Caco-2 (cell line): ENCODE data around the gene BNIP1. TPM values are rescaled to one million over a fixed set of nuclear protein-coding genes. Genes with fewer than 3 reads are reported as not detected.

Experiments
- BruUV-seq: library from RNA; stranded (reverse); fragments of 400-500 nt; replicated peaks from 2 replicates; lab custom pipeline; 2021; lab: Mats Ljungman, UMichigan
- CTCF ChIA-PET: fragments of 300-600 bp; sonication (Branson Sonifier 250); formaldehyde crosslinking; loops from one replicate; lab custom pipeline; 2022; ENCODE audit warnings: antibody characterized with exemption; lab: Charles Lee
- POLR2A ChIA-PET: fragments of 300-600 bp; sonication (Branson Sonifier 250); formaldehyde crosslinking; loops from one replicate; lab custom pipeline; 2022; ENCODE audit warnings: antibody characterized with exemption; lab: Charles Lee
- DNase-seq, 2 experiments: peaks; one replicate each; pipeline versions ENCODE4 v3.0.0 to v3.0.0-alpha.2; 2020 to 2022
- H3K27me3 ChIP-seq: replicated peaks from 2 replicates; pipeline ENCODE4 v1.6.0; 2011; ENCODE audit warnings: low read length; ENCODE audit not compliant: control insufficient read depth, insufficient read depth
- H3K36me3 ChIP-seq: 2 replicates; pipeline ENCODE4 v1.5.1; 2011; ENCODE audit warnings: low read length; ENCODE audit not compliant: control insufficient read depth, insufficient read depth
- H3K4me1 ChIP-seq: fragments of 250-450 bp; sonication (Bioruptor Pico); 2 replicates; pipeline ENCODE4 v1.5.1; 2020; ENCODE audit warnings: mild to moderate bottlenecking
- H3K4me3 ChIP-seq: 2 replicates; pipeline ENCODE4 v1.5.1; 2011; ENCODE audit warnings: low read depth, mild to moderate bottlenecking, control low read depth, low read length
- H3K9me3 ChIP-seq: fragments of 250-450 bp; sonication (Bioruptor Pico); 2 replicates; pipeline ENCODE4 v1.5.1; 2020; ENCODE audit warnings: mild to moderate bottlenecking, moderate library complexity
- H3K27ac Mint-ChIP-seq: one replicate; pipeline ENCODE4 v1.8.0; 2022; ENCODE audit warnings: mixed read lengths; ENCODE audit not compliant: unreplicated experiment
- H3K27me3 Mint-ChIP-seq: one replicate; pipeline ENCODE4 v1.8.0; 2022; ENCODE audit warnings: mixed read lengths; ENCODE audit not compliant: insufficient read depth, unreplicated experiment
- H3K36me3 Mint-ChIP-seq: one replicate; pipeline ENCODE4 v1.8.0; 2022; ENCODE audit warnings: mild to moderate bottlenecking, mixed read lengths; ENCODE audit not compliant: insufficient read depth, unreplicated experiment
- H3K4me1 Mint-ChIP-seq: one replicate; pipeline ENCODE4 v1.8.0; 2022; ENCODE audit warnings: low read depth, mixed read lengths; ENCODE audit not compliant: unreplicated experiment
- H3K4me3 Mint-ChIP-seq: one replicate; pipeline ENCODE4 v1.8.0; 2022; ENCODE audit warnings: mild to moderate bottlenecking, moderate library complexity, mixed read lengths; ENCODE audit not compliant: unreplicated experiment
- H3K9me3 Mint-ChIP-seq: one replicate; pipeline ENCODE4 v1.8.0; 2022; ENCODE audit warnings: mixed read lengths; ENCODE audit not compliant: unreplicated experiment
- intact Hi-C: fragments of 100-400 bp; cut with micrococcal nuclease; formaldehyde crosslinking; loops from one replicate; pipeline ENCODE4 v1.10.0; 2022; ENCODE audit not compliant: unreplicated experiment
- total RNA-seq: library from RNA; stranded (reverse); gene quantifications from 2 replicates; pipeline ENCODE4 v1.2.3, GENCODE V29; 2022
- TF ChIP-seq, protein P1 (sequence below), 2 experiments: fragments of 200-600 bp in 1 of 2; IDR thresholded peaks; 1 replicate in 1 of 2; 2 replicates in 1 of 2; pipeline versions ENCODE4 v1.5.1 to v1.8.0; 2011 to 2022; ENCODE audit warnings: antibody characterized with exemption in 1 of 2, control low read depth in 1 of 2, inconsistent platforms in 1 of 2, low read depth in 1 of 2, low read length in 1 of 2, mild to moderate bottlenecking in 1 of 2, moderate library complexity in 1 of 2; ENCODE audit not compliant: insufficient read depth in 1 of 2, severe bottlenecking in 1 of 2, unreplicated experiment in 1 of 2

BNIP1 gene
- total RNA-seq, 1 experiment from 2014 or later, result 13.9 TPM

DNA sequence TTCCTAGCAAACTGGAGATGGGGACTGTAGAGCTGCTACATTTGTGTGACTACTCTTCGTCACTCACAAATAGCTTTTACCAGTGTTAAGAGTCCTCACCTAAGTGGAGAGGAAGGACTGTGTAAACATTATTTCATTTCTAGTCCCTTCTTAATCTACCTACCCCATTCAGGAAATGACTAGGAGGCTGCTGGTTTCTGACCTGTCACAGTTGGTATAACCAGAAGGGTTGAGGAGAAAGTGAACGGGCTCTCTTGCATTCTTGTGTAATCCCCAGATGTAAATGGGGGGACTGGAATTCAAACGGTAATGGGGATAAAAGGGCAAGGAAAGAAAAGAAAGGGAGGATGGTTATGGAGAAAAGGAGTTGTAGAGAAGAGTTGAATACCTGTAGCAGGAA, 35.4 kb upstream of the BNIP1 start:
- Histone ChIP-seq H3K9me3 (no peaks in the 10 kb centered on the region), H3K4me1 (no peaks in the 10 kb centered on the region), H3K27me3 (no peaks in the 10 kb centered on the region), H3K36me3 (no peaks in the 10 kb centered on the region; the same call in 1 of the 2 replicates), H3K4me3 (no peak overlapping the region)
- BruUV-seq, result no TSS peak
- Mint-ChIP-seq H3K27ac (peak overlapping the region; percentile 29), H3K27me3 (no peaks in the 10 kb centered on the region), H3K4me1 (peaks cover 7% of the 10 kb centered on the region), H3K4me3 (no peak overlapping the region), H3K9me3 (no peaks in the 10 kb centered on the region), H3K36me3 (no peaks in the 10 kb centered on the region)
- CTCF ChIA-PET, result no interaction called here
- intact Hi-C loops, result no loop called here
- POLR2A ChIA-PET, result no interaction called here
- DNase-seq, result no peak
- TF ChIP-seq, protein P1, sequence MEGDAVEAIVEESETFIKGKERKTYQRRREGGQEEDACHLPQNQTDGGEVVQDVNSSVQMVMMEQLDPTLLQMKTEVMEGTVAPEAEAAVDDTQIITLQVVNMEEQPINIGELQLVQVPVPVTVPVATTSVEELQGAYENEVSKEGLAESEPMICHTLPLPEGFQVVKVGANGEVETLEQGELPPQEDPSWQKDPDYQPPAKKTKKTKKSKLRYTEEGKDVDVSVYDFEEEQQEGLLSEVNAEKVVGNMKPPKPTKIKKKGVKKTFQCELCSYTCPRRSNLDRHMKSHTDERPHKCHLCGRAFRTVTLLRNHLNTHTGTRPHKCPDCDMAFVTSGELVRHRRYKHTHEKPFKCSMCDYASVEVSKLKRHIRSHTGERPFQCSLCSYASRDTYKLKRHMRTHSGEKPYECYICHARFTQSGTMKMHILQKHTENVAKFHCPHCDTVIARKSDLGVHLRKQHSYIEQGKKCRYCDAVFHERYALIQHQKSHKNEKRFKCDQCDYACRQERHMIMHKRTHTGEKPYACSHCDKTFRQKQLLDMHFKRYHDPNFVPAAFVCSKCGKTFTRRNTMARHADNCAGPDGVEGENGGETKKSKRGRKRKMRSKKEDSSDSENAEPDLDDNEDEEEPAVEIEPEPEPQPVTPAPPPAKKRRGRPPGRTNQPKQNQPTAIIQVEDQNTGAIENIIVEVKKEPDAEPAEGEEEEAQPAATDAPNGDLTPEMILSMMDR (IDR thresholded peaks at IDR 0.05; ENCODE audit: insufficient read depth in 1 of 2, low read depth in 1 of 2, low read length in 1 of 2, severe bottlenecking in 1 of 2, unreplicated experiment in 1 of 2), result no peak

DNA sequence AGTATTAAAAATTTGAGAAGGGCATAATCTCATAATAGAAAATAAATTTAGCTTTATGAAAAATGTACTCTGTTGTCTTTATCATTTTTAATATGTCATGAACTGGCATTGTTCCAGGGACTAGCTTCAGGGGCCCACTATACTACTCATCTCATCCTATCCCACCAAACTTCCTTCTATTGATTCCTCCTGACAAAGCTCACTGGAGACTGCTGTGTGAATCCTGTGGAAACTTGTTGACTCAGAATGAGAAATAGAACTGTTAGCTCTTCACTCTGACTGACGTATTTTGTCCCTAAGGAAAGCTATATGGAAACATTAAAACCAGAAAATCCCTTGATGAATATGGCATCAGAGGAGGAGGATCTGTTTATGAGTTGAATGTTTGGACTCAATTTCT, 29.8 kb upstream of the BNIP1 start:
- Mint-ChIP-seq H3K9me3 (no peaks in the 10 kb centered on the region), H3K27me3 (no peaks in the 10 kb centered on the region), H3K27ac (no peak overlapping the region), H3K4me3 (no peak overlapping the region), H3K4me1 (no peaks in the 10 kb centered on the region), H3K36me3 (no peaks in the 10 kb centered on the region)
- TF ChIP-seq, protein P1 (IDR thresholded peaks at IDR 0.05; ENCODE audit: insufficient read depth in 1 of 2, low read depth in 1 of 2, low read length in 1 of 2, severe bottlenecking in 1 of 2, unreplicated experiment in 1 of 2), result no peak
- DNase-seq, result no peak
- peaks cover 1% of the 10 kb centered on the region; the same call in 1 of the 2 replicates for H3K9me3 ChIP-seq
- POLR2A ChIA-PET, result no interaction called here
- intact Hi-C loops, result no loop called here
- CTCF ChIA-PET, result no interaction called here
- BruUV-seq, result no TSS peak
- no peaks in the 10 kb centered on the region; the same call in 1 of the 2 replicates for H3K36me3 ChIP-seq
- no peaks in the 10 kb centered on the region for H3K4me1 ChIP-seq
- H3K27me3 ChIP-seq, result no peaks in the 10 kb centered on the region
- no peak overlapping the region for H3K4me3 ChIP-seq

DNA sequence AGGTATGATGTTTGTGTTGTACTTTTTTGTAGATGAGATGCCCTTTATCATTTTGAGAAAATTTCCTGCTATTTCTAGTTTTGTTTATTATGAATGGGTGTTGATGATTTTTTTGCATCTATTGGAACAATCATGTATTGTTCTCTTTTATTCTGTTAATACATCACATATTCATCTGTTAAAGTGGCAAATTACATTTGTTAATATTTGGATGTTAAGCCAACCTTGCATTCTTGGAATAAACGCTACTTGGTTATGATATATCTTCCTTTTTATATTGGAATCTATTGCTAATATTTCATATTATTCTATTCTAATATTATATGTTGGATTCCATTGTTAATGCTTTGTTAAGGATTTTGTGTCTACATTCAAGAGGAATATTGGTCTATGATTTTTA, 24.6 kb upstream of the BNIP1 start:
- Histone ChIP-seq H3K4me3 (no peak overlapping the region), H3K27me3 (no peaks in the 10 kb centered on the region), H3K9me3 (peaks cover 7% of the 10 kb centered on the region; the same call in 1 of the 2 replicates), H3K4me1 (no peaks in the 10 kb centered on the region), H3K36me3 (no peaks in the 10 kb centered on the region; the same call in 1 of the 2 replicates)
- DNase-seq, result no peak
- POLR2A ChIA-PET, result no interaction called here
- Mint-ChIP-seq H3K36me3 (peaks cover 14% of the 10 kb centered on the region), H3K4me1 (no peaks in the 10 kb centered on the region), H3K4me3 (no peak overlapping the region), H3K27me3 (no peaks in the 10 kb centered on the region), H3K9me3 (no peaks in the 10 kb centered on the region), H3K27ac (no peak overlapping the region)
- CTCF ChIA-PET, result no interaction called here
- TF ChIP-seq, protein P1 (IDR thresholded peaks at IDR 0.05; ENCODE audit: insufficient read depth in 1 of 2, low read depth in 1 of 2, low read length in 1 of 2, severe bottlenecking in 1 of 2, unreplicated experiment in 1 of 2), result no peak
- BruUV-seq, result no TSS peak
- intact Hi-C loops, result no loop called here
